ENCODE data around the gene FXN.

GRCh38 chr9:69130456-69131441 is 95.2 kb downstream of the FXN start:
- no peak for TF ChIP-seq POLR2A (IDR thresholded peaks at IDR 0.05)
- TF ChIP-seq POLR2AphosphoS5 (IDR thresholded peaks at IDR 0.05), result no peak
